RPMI8226 (cell line): ENCODE data around the gene CCDC157.

ENCODE experiments used
- DNase-seq: peaks from one replicate; pipeline ENCODE4 v3.0.0-alpha.2; 2015

The CCDC157 gene

GRCh38 chr22:30357650-30358215, 926 bp downstream of the CCDC157 start:
- DNase-seq, result no peak

- DNase-seq, result no peak
These were observed 1.7 kb downstream of the CCDC157 start for GRCh38 chr22:30358541-30358940.

- peak; percentile 56 for DNase-seq
These were observed 5.3 kb downstream of the CCDC157 start for GRCh38 chr22:30361916-30362650.

GRCh38 chr22:30362651-30363281, 6.0 kb downstream of the CCDC157 start:
- no peak for DNase-seq

- DNase-seq, result no peak
These were observed 9.1 kb downstream of the CCDC157 start for GRCh38 chr22:30365891-30366290.

GRCh38 chr22:30368420-30368819, 11.6 kb downstream of the CCDC157 start:
- DNase-seq, result no peak

GRCh38 chr22:30370641-30371230, 13.9 kb downstream of the CCDC157 start:
- no peak for DNase-seq

GRCh38 chr22:30371321-30371720, 14.5 kb downstream of the CCDC157 start:
- DNase-seq, result no peak

GRCh38 chr22:30371981-30372380, 15.2 kb downstream of the CCDC157 start:
- peak; percentile 73 for DNase-seq

- DNase-seq, result no peak
These were observed 16.1 kb downstream of the CCDC157 start for GRCh38 chr22:30372915-30373314.

- DNase-seq, result no peak
These were observed 16.8 kb downstream of the CCDC157 start for GRCh38 chr22:30373331-30374325.

- no peak for DNase-seq
These were observed 18.6 kb downstream of the CCDC157 start for GRCh38 chr22:30375312-30375849.

GRCh38 chr22:30380011-30380410, 23.2 kb downstream of the CCDC157 start:
- no peak for DNase-seq

GRCh38 chr22:30381264-30381663, 24.5 kb downstream of the CCDC157 start:
- DNase-seq, result no peak

GRCh38 chr22:30382340-30382739, 25.5 kb downstream of the CCDC157 start:
- DNase-seq, result no peak

GRCh38 chr22:30383061-30383460, 26.3 kb downstream of the CCDC157 start:
- DNase-seq, result no peak

- DNase-seq, result no peak
These were observed 29.1 kb downstream of the CCDC157 start for GRCh38 chr22:30385942-30386341.

GRCh38 chr22:30386608-30386959, 29.8 kb downstream of the CCDC157 start:
- no peak for DNase-seq

GRCh38 chr22:30386960-30387827, 30.4 kb downstream of the CCDC157 start, which contains the start of gene RNF215:
Gene RNF215, minus strand, starts transcription at chr22:30387411. Its CDS starts 98 bp downstream, at chr22:30387313.
- DNase-seq, result peak; percentile 86

- DNase-seq, result peak; percentile 83
These were observed 34.3 kb downstream of the CCDC157 start for GRCh38 chr22:30390974-30391691.
